Measurements from ENCODE around the gene OR10G7.
A peak's percentile ranks its signal among the peaks of the same experiment; 100 is the strongest.

Gene OR10G7

GRCh38 chr11:124079631-124080326 lies 38.7 kb upstream of the OR10G7 start:
- POLR2A ChIA-PET, result no interaction called here

GRCh38 chr11:124078591-124078990 lies 37.5 kb upstream of the OR10G7 start:
- CTCF ChIA-PET, result interaction anchor here (1.1 kb wide), 1 partner anchor 9 kb away, joined by 4 read pairs; no protein-coding TSS in a partner anchor
- H3K4me3 ChIP-seq (ENCODE audit: low read depth, low read length), result no peak overlapping the region
- no peak for DNase-seq (ENCODE audit: low read depth, low spot score)
- POLR2A ChIA-PET, result no interaction called here
- no peak for TF ChIP-seq CTCF (IDR thresholded peaks at IDR 0.05; ENCODE audit: insufficient read depth, low read length, missing control alignments)

More at GRCh38 chr11:124079631-124080326, 38.7 kb upstream of the OR10G7 start:
- no peak for TF ChIP-seq CTCF (IDR thresholded peaks at IDR 0.05; ENCODE audit: insufficient read depth, low read length, missing control alignments)
- H3K4me3 ChIP-seq (ENCODE audit: low read depth, low read length), result no peak overlapping the region
- CTCF ChIA-PET, result interaction anchor here (1.1 kb wide), 1 partner anchor 10 kb away, joined by 4 read pairs; no protein-coding TSS in a partner anchor
- DNase-seq (ENCODE audit: low read depth, low spot score), result no peak

GRCh38 chr11:124077266-124077665 lies 36.1 kb upstream of the OR10G7 start:
- no peak for TF ChIP-seq CTCF (IDR thresholded peaks at IDR 0.05; ENCODE audit: insufficient read depth, low read length, missing control alignments)
- DNase-seq (ENCODE audit: low read depth, low spot score), result no peak
- CTCF ChIA-PET, result interaction anchor here (4.1 kb wide), 1 partner anchor 117 kb away, joined by 32 read pairs; no protein-coding TSS in a partner anchor
- no peak overlapping the region for H3K4me3 ChIP-seq (ENCODE audit: low read depth, low read length)
- POLR2A ChIA-PET, result no interaction called here

- POLR2A ChIA-PET, result no interaction called here
- no peak for DNase-seq (ENCODE audit: low read depth, low spot score)
- no peak for TF ChIP-seq CTCF (IDR thresholded peaks at IDR 0.05; ENCODE audit: insufficient read depth, low read length, missing control alignments)
- peak overlapping the region; percentile 55 for H3K4me3 ChIP-seq (ENCODE audit: low read depth, low read length)
- CTCF ChIA-PET, result interaction anchor here (0.8 to 4.1 kb wide), 3 partner anchors 53 to 120 kb away, joined by 3 to 32 read pairs (median 5); no protein-coding TSS in a partner anchor
Measured at GRCh38 chr11:124075841-124076651, 34.9 kb upstream of the OR10G7 start.

GRCh38 chr11:124075492-124075840 lies 34.3 kb upstream of the OR10G7 start:
- no peak for TF ChIP-seq CTCF (IDR thresholded peaks at IDR 0.05; ENCODE audit: insufficient read depth, low read length, missing control alignments)
- POLR2A ChIA-PET, result no interaction called here
- H3K4me3 ChIP-seq (ENCODE audit: low read depth, low read length), result no peak overlapping the region
- DNase-seq (ENCODE audit: low read depth, low spot score), result no peak
- CTCF ChIA-PET, result interaction anchor here (0.8 to 4.1 kb wide), 3 partner anchors 52 to 121 kb away, joined by 3 to 32 read pairs (median 5); no protein-coding TSS in a partner anchor

GRCh38 chr11:124074554-124074953 lies 33.4 kb upstream of the OR10G7 start:
- no peak overlapping the region for H3K4me3 ChIP-seq (ENCODE audit: low read depth, low read length)
- POLR2A ChIA-PET, result no interaction called here
- DNase-seq (ENCODE audit: low read depth, low spot score), result no peak
- CTCF ChIA-PET, result interaction anchor here (1.7 to 4.1 kb wide), 2 partner anchors 119 to 122 kb away, joined by 5 to 32 read pairs; no protein-coding TSS in a partner anchor
- no peak for TF ChIP-seq CTCF (IDR thresholded peaks at IDR 0.05; ENCODE audit: insufficient read depth, low read length, missing control alignments)

Data from AG04449 (cell line).